Osteoblast (primary cell): ENCODE results near the gene CCDC82. TPM values are rescaled to one million over a fixed set of nuclear protein-coding genes. Genes with fewer than 3 reads are reported as not detected.

Experiments used
- DNase-seq: peaks from one replicate; pipeline ENCODE4 v3.0.0; 2011; ENCODE audit warnings: low spot score, mixed read lengths; ENCODE audit not compliant: insufficient read length; ENCODE audit errors: missing footprints
- H2AFZ ChIP-seq: 2 replicates; pipeline ENCODE4 v1.6.0; 2011; ENCODE audit warnings: mild to moderate bottlenecking, low read length
- H3K27ac ChIP-seq: 2 replicates; pipeline ENCODE4 v1.5.1; 2011; ENCODE audit warnings: mild to moderate bottlenecking, low read depth, low read length, moderate library complexity
- H3K27me3 ChIP-seq: 2 replicates; pipeline ENCODE4 v1.6.0; 2012; ENCODE audit warnings: mild to moderate bottlenecking, control low read depth, inconsistent platforms, low read length, moderate library complexity; ENCODE audit not compliant: insufficient read depth
- H3K36me3 ChIP-seq: 2 replicates; pipeline ENCODE4 v1.5.1; 2011; ENCODE audit warnings: mild to moderate bottlenecking, low read length, control low read depth, moderate library complexity; ENCODE audit not compliant: insufficient read depth
- H3K4me1 ChIP-seq: 2 replicates; pipeline ENCODE4 v1.5.1; 2011; ENCODE audit warnings: mild to moderate bottlenecking, low read length, control low read depth, moderate library complexity; ENCODE audit not compliant: insufficient read depth
- H3K4me2 ChIP-seq: 2 replicates; pipeline ENCODE4 v1.6.0; 2011; ENCODE audit warnings: mild to moderate bottlenecking, low read length; ENCODE audit not compliant: insufficient read depth
- H3K4me3 ChIP-seq: fragments of 200-600 bp; sonication (generic); 3 replicates; pipeline ENCODE4 v1.5.1; 2012; ENCODE audit warnings: mild to moderate bottlenecking, low read length, inconsistent platforms; ENCODE audit not compliant: insufficient read depth
- H3K79me2 ChIP-seq: 2 replicates; pipeline ENCODE4 v1.6.0; 2012; ENCODE audit warnings: mild to moderate bottlenecking, low read length, control low read depth, inconsistent platforms; ENCODE audit not compliant: insufficient read depth
- H3K9me3 ChIP-seq: 2 replicates; pipeline ENCODE4 v1.5.1; 2011; ENCODE audit warnings: low read depth, low read length, control low read depth
- H4K20me1 ChIP-seq: 2 replicates; pipeline ENCODE4 v1.6.0; 2012; ENCODE audit warnings: mild to moderate bottlenecking, low read length, control low read depth; ENCODE audit not compliant: insufficient read depth
- total RNA-seq: library from RNA; depleted of rRNA; stranded (reverse); fragments of >200 nt; gene quantifications from 2 replicates; pipeline ENCODE4 v1.2.3, GENCODE V29; 2012
- TF ChIP-seq, protein P1 (sequence below): IDR thresholded peaks from 2 replicates; pipeline ENCODE4 v1.5.1; 2011; ENCODE audit warnings: mild to moderate bottlenecking, low read depth, low read length, moderate library complexity; ENCODE audit errors: extremely low read depth

Gene CCDC82
- total RNA-seq, 1 donor, result 19.5 TPM

DNA sequence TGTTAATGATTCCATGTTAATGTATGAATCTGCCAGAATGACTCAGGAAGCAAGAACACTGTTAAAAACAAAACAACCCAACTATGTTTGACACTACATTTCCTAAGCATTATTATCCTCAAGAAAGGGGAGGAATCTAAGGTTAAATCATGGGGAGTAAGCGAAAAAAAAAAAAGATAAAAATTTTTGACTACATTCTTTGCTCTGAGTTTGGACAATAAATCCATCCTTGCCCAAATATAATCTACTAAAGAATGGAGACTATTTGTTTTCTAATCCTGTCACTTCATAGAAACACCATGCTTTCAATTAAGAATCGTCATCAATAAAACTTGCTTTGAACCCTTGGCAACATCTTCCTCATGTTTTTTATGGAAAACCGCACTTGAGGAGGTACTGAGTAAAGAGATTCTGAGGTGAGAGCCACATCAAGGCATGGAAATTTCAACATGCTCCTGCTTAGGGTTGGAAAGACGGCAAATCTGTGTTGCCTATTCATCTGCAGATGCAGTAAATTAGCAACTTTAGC lies 56.5 kb downstream of the CCDC82 start:
- Histone ChIP-seq H3K79me2 (peaks cover 99% of the 10 kb centered on the region), H3K4me2 (peak overlapping the region; percentile 59), H3K4me3 (no peak overlapping the region), H3K27ac (peak overlapping the region; percentile 70), H3K27me3 (no peaks in the 10 kb centered on the region), H3K9me3 (no peaks in the 10 kb centered on the region), H2AFZ (no peak overlapping the region), H3K36me3 (peaks cover 8% of the 10 kb centered on the region), H3K4me1 (peaks cover 63% of the 10 kb centered on the region), H4K20me1 (peaks cover 21% of the 10 kb centered on the region)
- TF ChIP-seq, protein P1, sequence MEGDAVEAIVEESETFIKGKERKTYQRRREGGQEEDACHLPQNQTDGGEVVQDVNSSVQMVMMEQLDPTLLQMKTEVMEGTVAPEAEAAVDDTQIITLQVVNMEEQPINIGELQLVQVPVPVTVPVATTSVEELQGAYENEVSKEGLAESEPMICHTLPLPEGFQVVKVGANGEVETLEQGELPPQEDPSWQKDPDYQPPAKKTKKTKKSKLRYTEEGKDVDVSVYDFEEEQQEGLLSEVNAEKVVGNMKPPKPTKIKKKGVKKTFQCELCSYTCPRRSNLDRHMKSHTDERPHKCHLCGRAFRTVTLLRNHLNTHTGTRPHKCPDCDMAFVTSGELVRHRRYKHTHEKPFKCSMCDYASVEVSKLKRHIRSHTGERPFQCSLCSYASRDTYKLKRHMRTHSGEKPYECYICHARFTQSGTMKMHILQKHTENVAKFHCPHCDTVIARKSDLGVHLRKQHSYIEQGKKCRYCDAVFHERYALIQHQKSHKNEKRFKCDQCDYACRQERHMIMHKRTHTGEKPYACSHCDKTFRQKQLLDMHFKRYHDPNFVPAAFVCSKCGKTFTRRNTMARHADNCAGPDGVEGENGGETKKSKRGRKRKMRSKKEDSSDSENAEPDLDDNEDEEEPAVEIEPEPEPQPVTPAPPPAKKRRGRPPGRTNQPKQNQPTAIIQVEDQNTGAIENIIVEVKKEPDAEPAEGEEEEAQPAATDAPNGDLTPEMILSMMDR, result no peak
- DNase-seq, result no peak

DNA sequence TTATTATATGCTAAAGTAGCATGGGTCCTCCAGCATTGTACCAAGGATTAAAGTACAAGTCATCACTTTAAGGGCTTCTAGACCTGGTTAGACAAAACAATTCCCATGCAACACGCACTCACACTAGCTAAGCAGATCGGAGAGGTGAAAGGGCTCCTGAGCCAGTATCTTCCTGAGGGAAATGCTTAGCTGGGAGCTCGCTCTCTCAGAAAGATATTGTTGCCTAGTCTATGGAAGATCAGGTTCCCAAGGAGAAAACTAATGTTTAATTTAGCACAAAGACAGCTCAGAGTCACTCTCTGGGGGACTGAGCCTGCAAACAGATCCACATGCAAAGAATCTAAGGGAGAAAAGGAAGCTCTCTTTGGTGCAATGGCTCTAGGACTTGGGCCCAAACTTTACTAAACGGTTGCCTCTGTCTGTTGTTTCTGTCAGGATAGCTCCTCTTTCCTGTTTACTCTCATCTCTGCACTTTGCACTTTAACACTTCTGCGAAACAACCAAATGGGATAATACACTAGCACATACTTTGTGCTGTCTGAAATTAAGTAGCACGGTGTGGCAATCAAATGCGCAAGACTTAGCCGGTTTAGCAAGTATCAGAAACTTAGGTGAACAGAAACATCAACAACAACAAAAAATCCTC lies 57.5 kb downstream of the CCDC82 start:
- H2AFZ ChIP-seq, result no peak overlapping the region
- H3K27ac ChIP-seq, result peak overlapping the region; percentile 70
- TF ChIP-seq, protein P1, result no peak
- peaks cover 8% of the 10 kb centered on the region for H3K36me3 ChIP-seq
- DNase-seq, result peak; percentile 60
- no peaks in the 10 kb centered on the region for H3K27me3 ChIP-seq
- no peaks in the 10 kb centered on the region for H3K9me3 ChIP-seq
- peaks cover 11% of the 10 kb centered on the region for H4K20me1 ChIP-seq
- H3K4me2 ChIP-seq, result peak overlapping the region; percentile 59
- peaks cover 58% of the 10 kb centered on the region for H3K4me1 ChIP-seq
- peaks cover 99% of the 10 kb centered on the region for H3K79me2 ChIP-seq
- H3K4me3 ChIP-seq, result no peak overlapping the region

DNA sequence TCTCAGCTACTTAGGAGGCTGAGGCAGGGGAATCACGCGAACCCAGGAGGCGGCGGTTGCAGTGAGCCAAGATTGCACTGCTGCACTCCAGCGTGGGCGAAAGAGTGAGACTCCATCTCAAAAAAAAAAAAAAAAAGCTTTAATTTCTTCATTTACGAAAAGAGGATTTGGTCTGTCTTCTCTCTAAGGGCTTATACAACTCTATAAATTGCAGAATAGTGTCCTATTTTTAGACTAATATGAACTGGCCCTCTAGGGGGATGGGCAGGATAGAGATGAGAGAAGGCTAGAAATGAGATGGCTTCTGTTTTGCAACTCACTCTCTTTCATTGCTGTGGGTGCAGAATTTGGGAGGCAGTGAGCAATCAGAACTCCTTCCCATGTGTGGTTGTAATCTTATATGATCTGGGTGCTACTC lies 58.0 kb downstream of the CCDC82 start:
- Histone ChIP-seq H2AFZ (no peak overlapping the region), H3K27ac (peak overlapping the region; percentile 70), H3K27me3 (no peaks in the 10 kb centered on the region), H3K4me3 (no peak overlapping the region), H3K4me2 (peak overlapping the region; percentile 59), H3K4me1 (peaks cover 59% of the 10 kb centered on the region), H3K79me2 (peaks cover 99% of the 10 kb centered on the region), H4K20me1 (peaks cover 9% of the 10 kb centered on the region), H3K36me3 (peaks cover 8% of the 10 kb centered on the region), H3K9me3 (no peaks in the 10 kb centered on the region)
- TF ChIP-seq, protein P1, result no peak
- DNase-seq, result no peak

DNA sequence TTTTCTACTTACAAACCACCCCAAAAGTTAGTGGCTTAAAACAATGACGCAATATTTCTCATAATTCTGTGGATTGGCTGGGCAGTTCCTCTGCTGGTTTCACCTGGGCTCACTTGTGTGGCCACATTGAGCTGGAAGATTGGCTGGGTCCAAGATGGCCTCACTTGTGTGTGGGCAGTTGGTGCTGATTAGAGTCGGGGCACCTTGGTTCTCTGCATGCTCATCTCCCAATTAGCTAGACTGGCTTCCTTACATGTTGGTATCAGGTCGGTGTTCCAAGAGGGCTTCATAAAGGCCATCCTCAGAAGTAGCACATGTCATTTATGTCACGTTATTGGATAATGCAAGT lies 59.2 kb downstream of the CCDC82 start:
- TF ChIP-seq, protein P1, result no peak
- peak overlapping the region; percentile 62 for H3K27ac ChIP-seq
- DNase-seq, result no peak
- peaks cover 99% of the 10 kb centered on the region for H3K79me2 ChIP-seq
- H3K9me3 ChIP-seq, result no peaks in the 10 kb centered on the region
- peaks cover 67% of the 10 kb centered on the region for H3K4me1 ChIP-seq
- H4K20me1 ChIP-seq, result peaks cover 9% of the 10 kb centered on the region
- peaks cover 8% of the 10 kb centered on the region for H3K36me3 ChIP-seq
- no peak overlapping the region for H3K4me2 ChIP-seq
- H3K27me3 ChIP-seq, result no peaks in the 10 kb centered on the region
- no peak overlapping the region for H3K4me3 ChIP-seq
- no peak overlapping the region for H2AFZ ChIP-seq
